ENCODE data around the gene PTCRA.
A peak's percentile ranks its signal among the peaks of the same experiment; 100 is the strongest.
"Not testable (repeated sequence)": the region's sequence is repeated elsewhere in the genome, so short reads cannot be mapped to it uniquely, and the experiment has no call there.

Gene PTCRA

GRCh38 chr6:42885702-42886101 is 30.2 kb upstream of the PTCRA start:
- TF ChIP-seq CTCF (conservative IDR thresholded peaks at IDR 0.05; ENCODE audit: control insufficient read depth, insufficient read depth, low read depth, low read length): no peak
- H3K4me3 ChIP-seq (ENCODE audit: control insufficient read depth, low read depth, low read length): no peak overlapping the region
- DNase-seq (ENCODE audit: low read depth): no peak

GRCh38 chr6:42888201-42888600 is 27.7 kb upstream of the PTCRA start:
- DNase-seq (ENCODE audit: low read depth); H3K4me3 ChIP-seq (ENCODE audit: control insufficient read depth, low read depth, low read length): not testable (repeated sequence)

GRCh38 chr6:42889815-42890214 is 26.0 kb upstream of the PTCRA start:
- no peak for TF ChIP-seq CTCF (conservative IDR thresholded peaks at IDR 0.05; ENCODE audit: control insufficient read depth, insufficient read depth, low read depth, low read length)
- peak; percentile 12 for DNase-seq (ENCODE audit: low read depth)
- H3K4me3 ChIP-seq (ENCODE audit: control insufficient read depth, low read depth, low read length): peak overlapping the region; percentile 84

GRCh38 chr6:42890311-42891198 is 25.3 kb upstream of the PTCRA start:
- peak; percentile 97 for DNase-seq (ENCODE audit: low read depth)
- H3K4me3 ChIP-seq (ENCODE audit: control insufficient read depth, low read depth, low read length): peak overlapping the region; percentile 84
- no peak for TF ChIP-seq CTCF (conservative IDR thresholded peaks at IDR 0.05; ENCODE audit: control insufficient read depth, insufficient read depth, low read depth, low read length)

GRCh38 chr6:42891199-42891722 is 24.6 kb upstream of the PTCRA start:
- DNase-seq (ENCODE audit: low read depth): no peak
- peak overlapping the region; percentile 84 for H3K4me3 ChIP-seq (ENCODE audit: control insufficient read depth, low read depth, low read length)
- TF ChIP-seq CTCF (conservative IDR thresholded peaks at IDR 0.05; ENCODE audit: control insufficient read depth, insufficient read depth, low read depth, low read length): no peak

GRCh38 chr6:42894041-42894828 is 21.6 kb upstream of the PTCRA start:
- not testable (repeated sequence) for H3K4me3 ChIP-seq (ENCODE audit: control insufficient read depth, low read depth, low read length); DNase-seq (ENCODE audit: low read depth)

- no peak for TF ChIP-seq CTCF (conservative IDR thresholded peaks at IDR 0.05; ENCODE audit: control insufficient read depth, insufficient read depth, low read depth, low read length)
- no peak for DNase-seq (ENCODE audit: low read depth)
- H3K4me3 ChIP-seq (ENCODE audit: control insufficient read depth, low read depth, low read length): no peak overlapping the region
Observed at GRCh38 chr6:42896178-42896719, 19.6 kb upstream of the PTCRA start.
